Left renal pelvis (tissue), 4 donors: Measurements from ENCODE around the gene PIEZO2. TPM values are rescaled to one million over a fixed set of nuclear protein-coding genes. Genes with fewer than 3 reads are reported as not detected.
A peak's percentile ranks its signal among the peaks of the same experiment; 100 is the strongest.

Experiments
- DNase-seq, 4 donors: peaks; one replicate each; pipeline ENCODE4 v3.0.0-alpha.2; 2013; ENCODE audit warnings: low read depth in 4 of 4, low spot score in 3 of 4
- polyA plus RNA-seq, 4 donors: library from polyadenylated mRNA; unstranded; fragments of 120-200 nt; gene quantifications; one replicate each; pipeline ENCODE4 v1.2.1, GENCODE V29; 2013; ENCODE audit not compliant: insufficient read length in 4 of 4

The PIEZO2 gene
- polyA plus RNA-seq, 4 donors: 14.7 to 30.7 (median 19.1) TPM

GRCh38 chr18:11072632-11073031 lies 76.7 kb downstream of the PIEZO2 start:
- DNase-seq: no peak

GRCh38 chr18:11071300-11071699 lies 78.1 kb downstream of the PIEZO2 start:
- DNase-seq: no peak

- no peak for DNase-seq
These were observed 78.8 kb downstream of the PIEZO2 start for GRCh38 chr18:11070593-11070992.

- DNase-seq: no peak
These were observed 83.3 kb downstream of the PIEZO2 start for GRCh38 chr18:11066038-11066437.

- no peak for DNase-seq
These were observed 84.5 kb downstream of the PIEZO2 start for GRCh38 chr18:11064727-11065460.

- no peak for DNase-seq
These were observed 85.3 kb downstream of the PIEZO2 start for GRCh38 chr18:11064106-11064505.

- DNase-seq: no peak
These were observed 93.6 kb downstream of the PIEZO2 start for GRCh38 chr18:11055721-11056120.

- DNase-seq: no peak
These were observed 94.9 kb downstream of the PIEZO2 start for GRCh38 chr18:11054497-11054896.

GRCh38 chr18:11053293-11053692 lies 96.1 kb downstream of the PIEZO2 start:
- DNase-seq: no peak

- no peak for DNase-seq
These were observed 96.6 kb downstream of the PIEZO2 start for GRCh38 chr18:11052800-11053199.

- DNase-seq: no peak
These were observed 97.9 kb downstream of the PIEZO2 start for GRCh38 chr18:11051462-11051861.

GRCh38 chr18:11050966-11051365 lies 98.4 kb downstream of the PIEZO2 start:
- no peak for DNase-seq

- no peak for DNase-seq
These were observed 101.6 kb downstream of the PIEZO2 start for GRCh38 chr18:11047817-11048216.

GRCh38 chr18:11047156-11047555 lies 102.2 kb downstream of the PIEZO2 start:
- no peak for DNase-seq

- no peak for DNase-seq
These were observed 103.2 kb downstream of the PIEZO2 start for GRCh38 chr18:11046140-11046539.

- DNase-seq: no peak
These were observed 105.7 kb downstream of the PIEZO2 start for GRCh38 chr18:11043694-11044093.

GRCh38 chr18:11042247-11042646 lies 107.1 kb downstream of the PIEZO2 start:
- no peak for DNase-seq

GRCh38 chr18:11040823-11041656 lies 108.3 kb downstream of the PIEZO2 start:
- peak; percentile 24 to 47 (median 32) for DNase-seq

GRCh38 chr18:11040359-11040758 lies 109.0 kb downstream of the PIEZO2 start:
- DNase-seq: no peak

GRCh38 chr18:11037533-11038240 lies 111.7 kb downstream of the PIEZO2 start:
- no peak for DNase-seq

- no peak for DNase-seq
These were observed 113.4 kb downstream of the PIEZO2 start for GRCh38 chr18:11035814-11036495.
